GM12878 (cell line): ENCODE measurements around the gene CRHR2. TPM values are rescaled to one million over a fixed set of nuclear protein-coding genes. Genes with fewer than 3 reads are reported as not detected.

Source experiments
- ATAC-seq: fragments of 200-7000 bp; cut with Tn5 transposase; 3 replicates; pipeline ENCODE4 v1.9.1; 2020; ENCODE audit warnings: mild to moderate bottlenecking, moderate library complexity
- BruUV-seq: library from RNA; stranded (reverse); fragments of 400-500 nt; replicated peaks from 2 replicates; lab custom pipeline; 2021; lab: Mats Ljungman, UMichigan
- CTCF ChIA-PET: fragments of 300-600 bp; sonication (Branson Sonifier 250); formaldehyde crosslinking; extraction: SDS; loops from one replicate; lab custom pipeline; 2021; ENCODE audit warnings: inconsistent platforms; lab: Yijun Ruan, JAX
- POLR2A ChIA-PET: fragments of 350-600 bp; formaldehyde crosslinking; extraction: SDS; loops from one replicate; lab custom pipeline; 2021; ENCODE audit warnings: inconsistent platforms; lab: Charles Lee
- RAD21 ChIA-PET: fragments of 300-600 bp; sonication (Branson Sonifier 250); formaldehyde crosslinking; loops from one replicate; lab custom pipeline; 2023; ENCODE audit warnings: antibody characterized with exemption; ENCODE audit not compliant: unreplicated experiment; lab: Charles Lee
- SMC1A ChIA-PET: fragments of 300-600 bp; sonication (Branson Sonifier 250); formaldehyde crosslinking; loops from one replicate; lab custom pipeline; 2023; ENCODE audit not compliant: unreplicated experiment, uncharacterized antibody; lab: Charles Lee
- DNase-seq: peaks from one replicate; pipeline ENCODE4 v3.0.0-alpha.2; 2011; ENCODE audit warnings: low read depth, low spot score
- FAIRE-seq: peaks from 3 replicates; lab custom pipeline; 2011; peaks lifted over from hg19 to GRCh38; lab: Jason Lieb, UNC
- H2AFZ ChIP-seq: 2 replicates; pipeline ENCODE4 v1.6.0; 2011; ENCODE audit warnings: low read depth, low read length, control low read depth; ENCODE audit not compliant: control insufficient read depth
- H3K27ac ChIP-seq: 2 replicates; pipeline ENCODE4 v1.5.1; 2011; ENCODE audit warnings: control low read depth; ENCODE audit not compliant: control insufficient read depth, insufficient read depth
- H3K27me3 ChIP-seq, 2 experiments: replicated peaks in 1 of 2; 2 replicates each; pipeline versions ENCODE4 v1.6.0 to v1.6.1; 2011; ENCODE audit warnings: low read length in 1 of 2; ENCODE audit not compliant: control insufficient read depth in 2 of 2, insufficient read depth in 2 of 2
- H3K36me3 ChIP-seq, 2 experiments: 2 replicates each; pipeline ENCODE4 v1.5.1; 2011; ENCODE audit warnings: low read length in 1 of 2; ENCODE audit not compliant: control insufficient read depth in 2 of 2, insufficient read depth in 2 of 2
- H3K4me1 ChIP-seq: 2 replicates; pipeline ENCODE4 v1.6.1; 2011; ENCODE audit warnings: mild to moderate bottlenecking, low read length, moderate library complexity, mixed read lengths; ENCODE audit not compliant: control insufficient read depth, insufficient read depth
- H3K4me2 ChIP-seq: 2 replicates; pipeline ENCODE4 v1.6.0; 2011; ENCODE audit warnings: control low read depth; ENCODE audit not compliant: control insufficient read depth, insufficient read depth
- H3K4me3 ChIP-seq: fragments of 200-600 bp; sonication (generic); 2 replicates; pipeline ENCODE4 v1.5.1; 2016
- H3K79me2 ChIP-seq: 2 replicates; pipeline ENCODE4 v1.6.0; 2011; ENCODE audit warnings: low read length; ENCODE audit not compliant: control insufficient read depth, insufficient read depth
- H3K9ac ChIP-seq: 2 replicates; pipeline ENCODE4 v1.8.0; 2011; ENCODE audit warnings: low read length, control low read depth, mixed read lengths; ENCODE audit not compliant: control insufficient read depth, insufficient read depth
- H3K9me3 ChIP-seq: replicated peaks from 3 replicates; pipeline ENCODE4 v1.5.1; 2011; ENCODE audit warnings: mild to moderate bottlenecking, low read length; ENCODE audit not compliant: control insufficient read depth, insufficient read depth
- H4K20me1 ChIP-seq: 2 replicates; pipeline ENCODE4 v1.6.0; 2011; ENCODE audit not compliant: control insufficient read depth, insufficient read depth
- NR2C2 ChIP-seq: IDR thresholded peaks from 2 replicates; pipeline ENCODE4 v1.6.1; 2011; ENCODE audit warnings: borderline replicate concordance, low read depth; ENCODE audit not compliant: control insufficient read depth, insufficient read length
- PAX8 ChIP-seq: fragments of 450-650 bp; IDR thresholded peaks from 2 replicates; pipeline ENCODE4 v1.6.1; 2017; ENCODE audit warnings: mild to moderate bottlenecking, moderate library complexity
- PRDM15 ChIP-seq: fragments of 450-650 bp; formaldehyde crosslinking; IDR thresholded peaks from 2 replicates; pipeline ENCODE4 v1.4.0; 2020; ENCODE audit warnings: mild to moderate bottlenecking, moderate library complexity
- STAT1 ChIP-seq: fragments of 450-650 bp; conservative IDR thresholded peaks from 2 replicates; pipeline ENCODE4 v1.6.1; 2014; ENCODE audit warnings: antibody characterized with exemption, mild to moderate bottlenecking
- ZNF24 ChIP-seq: fragments of 450-650 bp; IDR thresholded peaks from 2 replicates; pipeline ENCODE4 v1.6.1; 2017; ENCODE audit warnings: antibody characterized with exemption, mild to moderate bottlenecking
- WGBS: methylation state at CpG from one replicate; pipeline ENCODE4 v1.1.6; 2016; ENCODE audit warnings: low lambda C conversion rate; ENCODE audit not compliant: insufficient replicate concordance, insufficient coverage; ENCODE audit errors: missing lambda C conversion rate; 5-methylcytosine and 5-hydroxymethylcytosine counted together
- in situ Hi-C: fragments of 300-500 bp; cut with MboI; formaldehyde crosslinking; loops from 9 replicates; pipeline ENCODE4 v1.14.3; 2018; ENCODE audit warnings: mixed read lengths
- intact Hi-C: fragments of 100-400 bp; cut with micrococcal nuclease; formaldehyde crosslinking; loops from one replicate; pipeline ENCODE4 v1.14.2; 2022; ENCODE audit not compliant: unreplicated experiment
- polyA plus RNA-seq, 11 experiments: library from polyadenylated mRNA; depleted of rRNA in 4 of 11; unstranded in 6 of 11; stranded (reverse) in 5 of 11; fragments of >200 nt; fragmentation: Nextera tagmentation in 4 of 11; fragmentation: Illumina TruSeq in 1 of 11; extraction: Ambion mirVana in 4 of 11; extraction: Trizol in 1 of 11; gene quantifications; 1 replicate in 1 of 11; 2 replicates in 10 of 11; pipeline versions ENCODE4 v1.2.1 to v1.2.3, GENCODE V29; 2011 to 2016; ENCODE audit warnings: inconsistent platforms in 2 of 11, missing spikeins in 2 of 11, low read depth in 1 of 11
- total RNA-seq, 4 experiments: library from RNA; depleted of rRNA in 3 of 4; stranded (reverse); fragments of >200 nt in 3 of 4; fragmentation: Illumina TruSeq in 1 of 4; extraction: Trizol in 1 of 4; gene quantifications; 2 replicates each; pipeline versions ENCODE4 v1.2.1 to v1.2.3, GENCODE V29; 2013 to 2021

CRHR2 gene
- total and polyA plus RNA-seq, 10 of the 15 experiments (the other 5 are each of a cell fraction or from before 2014, with no cell fraction given) = not detected

- Histone ChIP-seq H3K4me1 (no peaks in the 10 kb centered on the region), H3K9ac (no peak overlapping the region), H3K4me3 (no peak overlapping the region), H3K79me2 (no peaks in the 10 kb centered on the region), H3K9me3 (no peaks in the 10 kb centered on the region), H4K20me1 (no peaks in the 10 kb centered on the region), H3K36me3 (no peaks in the 10 kb centered on the region; a peak in 1 of 4 replicates), H3K27ac (no peak overlapping the region), H3K27me3 (no peaks in the 10 kb centered on the region), H3K4me2 (no peak overlapping the region), H2AFZ (no peak overlapping the region)
- ChIA-PET RAD21 (interaction anchor here (0.6 kb wide), 1 partner anchor 29 kb away, joined by 3 read pairs; no protein-coding TSS in a partner anchor), CTCF (no interaction called here), POLR2A (no interaction called here), SMC1A (no interaction called here)
- WGBS = 52% methylated on average over 3 of the region's 3 CpGs
- ATAC-seq (no peak), FAIRE-seq (no peak), DNase-seq (no peak)
- intact Hi-C loops = no loop called here
- in situ Hi-C loops = no loop called here
- TF ChIP-seq STAT1 (no peak), PAX8 (no peak), PRDM15 (CRISPR knock-in tag) (no peak), NR2C2 (no peak), ZNF24 (no peak)
- no TSS peak for BruUV-seq
Measured at GRCh38 chr7:30659312-30659711, 22.9 kb downstream of the CRHR2 start.
